ENCODE measurements around the gene SLC35D1. TPM values are rescaled to one million over a fixed set of nuclear protein-coding genes. Genes with fewer than 3 reads are reported as not detected.

SLC35D1 gene
- total RNA-seq, 1 experiment from 2014 or later = 7.7 TPM

DNA sequence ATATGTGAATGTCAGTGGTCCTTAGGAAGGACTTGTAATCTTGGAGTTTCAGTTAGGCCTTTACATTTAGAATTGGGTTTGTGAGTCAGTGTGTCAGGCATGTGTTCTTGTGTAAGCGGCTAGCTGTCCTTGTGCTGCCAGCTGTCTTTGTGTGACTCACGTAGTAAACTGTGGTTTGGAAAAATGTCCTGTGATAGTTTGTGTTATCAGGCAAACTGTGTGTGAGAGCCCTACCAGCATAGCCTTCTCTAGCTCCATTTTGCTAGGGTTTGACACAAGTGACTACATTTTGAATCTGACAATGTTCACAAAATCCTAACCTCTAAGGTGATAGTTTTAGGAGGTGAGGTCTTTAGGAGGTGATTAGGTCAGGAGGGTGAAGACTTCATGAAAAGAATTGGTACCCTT, 6.9 kb upstream of the SLC35D1 start:
- no peak overlapping the region for H3K4me3 ChIP-seq (ENCODE audit: low read depth, low read length)
- peaks cover 7% of the 10 kb centered on the region for H3K4me1 Mint-ChIP-seq (ENCODE audit: low read depth, unreplicated experiment)
- no peak overlapping the region for H3K4me3 Mint-ChIP-seq (ENCODE audit: unreplicated experiment)
- intact Hi-C loops (cut with micrococcal nuclease; ENCODE audit: unreplicated experiment) = no loop called here
- H3K27me3 ChIP-seq (replicated peaks; ENCODE audit: control insufficient read depth, insufficient read depth, low read length) = no peaks in the 10 kb centered on the region
- H3K36me3 ChIP-seq (ENCODE audit: control insufficient read depth, insufficient read depth, low read length) = no peaks in the 10 kb centered on the region
- H3K4me1 ChIP-seq = no peaks in the 10 kb centered on the region
- peaks cover 6% of the 10 kb centered on the region for H3K27me3 Mint-ChIP-seq (ENCODE audit: insufficient read depth, unreplicated experiment)
- BruUV-seq (replicated peaks) = no TSS peak
- peaks cover 16% of the 10 kb centered on the region for H3K9me3 Mint-ChIP-seq (ENCODE audit: unreplicated experiment)
- no peaks in the 10 kb centered on the region for H3K36me3 Mint-ChIP-seq (ENCODE audit: insufficient read depth, unreplicated experiment)
- ChIA-PET POLR2A (no interaction called here), CTCF (no interaction called here)
- TF ChIP-seq, protein P1, sequence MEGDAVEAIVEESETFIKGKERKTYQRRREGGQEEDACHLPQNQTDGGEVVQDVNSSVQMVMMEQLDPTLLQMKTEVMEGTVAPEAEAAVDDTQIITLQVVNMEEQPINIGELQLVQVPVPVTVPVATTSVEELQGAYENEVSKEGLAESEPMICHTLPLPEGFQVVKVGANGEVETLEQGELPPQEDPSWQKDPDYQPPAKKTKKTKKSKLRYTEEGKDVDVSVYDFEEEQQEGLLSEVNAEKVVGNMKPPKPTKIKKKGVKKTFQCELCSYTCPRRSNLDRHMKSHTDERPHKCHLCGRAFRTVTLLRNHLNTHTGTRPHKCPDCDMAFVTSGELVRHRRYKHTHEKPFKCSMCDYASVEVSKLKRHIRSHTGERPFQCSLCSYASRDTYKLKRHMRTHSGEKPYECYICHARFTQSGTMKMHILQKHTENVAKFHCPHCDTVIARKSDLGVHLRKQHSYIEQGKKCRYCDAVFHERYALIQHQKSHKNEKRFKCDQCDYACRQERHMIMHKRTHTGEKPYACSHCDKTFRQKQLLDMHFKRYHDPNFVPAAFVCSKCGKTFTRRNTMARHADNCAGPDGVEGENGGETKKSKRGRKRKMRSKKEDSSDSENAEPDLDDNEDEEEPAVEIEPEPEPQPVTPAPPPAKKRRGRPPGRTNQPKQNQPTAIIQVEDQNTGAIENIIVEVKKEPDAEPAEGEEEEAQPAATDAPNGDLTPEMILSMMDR (IDR thresholded peaks at IDR 0.05; ENCODE audit: insufficient read depth in 1 of 2, low read depth in 1 of 2, low read length in 1 of 2, severe bottlenecking in 1 of 2, unreplicated experiment in 1 of 2) = no peak
- H3K27ac Mint-ChIP-seq (ENCODE audit: unreplicated experiment) = no peak overlapping the region
- H3K9me3 ChIP-seq = no peaks in the 10 kb centered on the region
- DNase-seq = no peak

DNA sequence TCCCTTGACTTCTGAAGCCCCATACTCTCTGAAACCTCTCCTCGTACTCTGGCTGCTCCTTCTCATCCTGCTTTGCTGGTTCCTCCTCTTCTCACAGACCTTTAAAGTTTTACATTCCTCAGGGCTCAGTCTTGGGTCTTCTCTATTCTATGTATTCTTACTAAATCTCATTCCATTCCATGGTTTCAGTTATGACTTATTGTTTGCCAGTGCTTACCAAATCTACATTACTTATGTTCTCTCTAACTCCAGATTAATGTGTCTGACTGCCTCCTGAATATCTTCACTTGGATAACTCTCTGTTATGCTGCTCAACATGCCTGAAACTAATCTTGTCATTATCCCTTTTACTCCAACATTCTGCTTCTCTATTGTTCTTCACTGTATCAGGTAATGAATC, 5.4 kb upstream of the SLC35D1 start:
- intact Hi-C loops (cut with micrococcal nuclease; ENCODE audit: unreplicated experiment) = loop anchor here (10.0 kb wide), 1 partner anchor 125 kb away; no protein-coding TSS in a partner anchor
- H3K4me1 Mint-ChIP-seq (ENCODE audit: low read depth, unreplicated experiment) = peaks cover 7% of the 10 kb centered on the region
- no peaks in the 10 kb centered on the region for H3K36me3 Mint-ChIP-seq (ENCODE audit: insufficient read depth, unreplicated experiment)
- H3K4me3 Mint-ChIP-seq (ENCODE audit: unreplicated experiment) = no peak overlapping the region
- no peaks in the 10 kb centered on the region for H3K9me3 ChIP-seq
- peaks cover 3% of the 10 kb centered on the region; the same call in 1 of the 2 replicates for H3K4me1 ChIP-seq
- ChIA-PET POLR2A (no interaction called here), CTCF (no interaction called here)
- H3K36me3 ChIP-seq (ENCODE audit: control insufficient read depth, insufficient read depth, low read length) = no peaks in the 10 kb centered on the region
- BruUV-seq (replicated peaks) = no TSS peak
- no peak for DNase-seq
- H3K27ac Mint-ChIP-seq (ENCODE audit: unreplicated experiment) = no peak overlapping the region
- TF ChIP-seq, protein P1 (IDR thresholded peaks at IDR 0.05; ENCODE audit: insufficient read depth in 1 of 2, low read depth in 1 of 2, low read length in 1 of 2, severe bottlenecking in 1 of 2, unreplicated experiment in 1 of 2) = no peak
- peaks cover 3% of the 10 kb centered on the region for H3K9me3 Mint-ChIP-seq (ENCODE audit: unreplicated experiment)
- no peaks in the 10 kb centered on the region for H3K27me3 ChIP-seq (replicated peaks; ENCODE audit: control insufficient read depth, insufficient read depth, low read length)
- H3K4me3 ChIP-seq (ENCODE audit: low read depth, low read length) = no peak overlapping the region
- H3K27me3 Mint-ChIP-seq (ENCODE audit: insufficient read depth, unreplicated experiment) = no peaks in the 10 kb centered on the region

DNA sequence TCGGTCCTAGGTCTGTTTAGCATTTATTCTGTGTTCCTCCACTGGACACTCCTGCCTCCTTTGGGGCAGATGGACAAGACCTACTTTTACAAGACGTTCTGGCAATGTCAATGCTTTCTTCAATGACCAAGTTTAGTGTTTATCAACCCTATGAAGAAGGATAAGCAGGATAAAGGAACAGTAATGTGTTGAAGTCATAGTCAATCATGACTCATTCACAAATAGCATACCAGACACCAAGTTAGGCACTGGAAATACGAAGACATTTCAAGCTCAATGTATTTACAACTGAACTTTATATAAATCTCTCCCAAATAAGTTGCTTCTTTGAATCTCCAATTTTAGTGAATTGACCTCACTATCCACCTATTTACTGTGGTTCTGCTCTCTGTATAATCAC, 4.8 kb upstream of the SLC35D1 start:
- TF ChIP-seq, protein P1 (IDR thresholded peaks at IDR 0.05; ENCODE audit: insufficient read depth in 1 of 2, low read depth in 1 of 2, low read length in 1 of 2, severe bottlenecking in 1 of 2, unreplicated experiment in 1 of 2) = no peak
- Mint-ChIP-seq H3K4me3 (ENCODE audit: unreplicated experiment) (no peak overlapping the region), H3K4me1 (ENCODE audit: low read depth, unreplicated experiment) (peaks cover 7% of the 10 kb centered on the region), H3K36me3 (ENCODE audit: insufficient read depth, unreplicated experiment) (peaks cover 4% of the 10 kb centered on the region), H3K9me3 (ENCODE audit: unreplicated experiment) (no peaks in the 10 kb centered on the region), H3K27ac (ENCODE audit: unreplicated experiment) (no peak overlapping the region), H3K27me3 (ENCODE audit: insufficient read depth, unreplicated experiment) (no peaks in the 10 kb centered on the region)
- no peak for DNase-seq
- Histone ChIP-seq H3K4me1 (peaks cover 3% of the 10 kb centered on the region; the same call in 1 of the 2 replicates), H3K36me3 (ENCODE audit: control insufficient read depth, insufficient read depth, low read length) (no peaks in the 10 kb centered on the region), H3K9me3 (no peaks in the 10 kb centered on the region), H3K4me3 (ENCODE audit: low read depth, low read length) (no peak overlapping the region), H3K27me3 (replicated peaks; ENCODE audit: control insufficient read depth, insufficient read depth, low read length) (no peaks in the 10 kb centered on the region)
- BruUV-seq (replicated peaks) = no TSS peak
- intact Hi-C loops (cut with micrococcal nuclease; ENCODE audit: unreplicated experiment) = loop anchor here (10.0 kb wide), 1 partner anchor 124 kb away; no protein-coding TSS in a partner anchor
- ChIA-PET POLR2A (no interaction called here), CTCF (no interaction called here)

Data from Caco-2 (cell line).